Kidney (tissue), 14 donors: ENCODE data around the gene KANSL3. TPM values are rescaled to one million over a fixed set of nuclear protein-coding genes. Genes with fewer than 3 reads are reported as not detected.
"Not testable (repeated sequence)": the region's sequence is repeated elsewhere in the genome, so short reads cannot be mapped to it uniquely, and the experiment has no call there.

Source experiments
- DNase-seq, 5 donors: peaks; one replicate each; pipeline ENCODE4 v3.0.0-alpha.2; 2013 to 2020
- FAIRE-seq: peaks from 2 replicates; lab custom pipeline; 2012; peaks lifted over from hg19 to GRCh38; lab: Jason Lieb, UNC
- H3K27ac ChIP-seq, 2 donors: one replicate each; pipeline ENCODE4 v1.7.0; 2013; ENCODE audit warnings: low read depth in 2 of 2, low read length in 2 of 2, inconsistent platforms in 1 of 2
- H3K27me3 ChIP-seq: one replicate; pipeline ENCODE4 v1.7.1; 2013; ENCODE audit warnings: low read length, inconsistent platforms; ENCODE audit not compliant: control insufficient read depth, insufficient read depth
- H3K36me3 ChIP-seq, 3 donors: one replicate each; pipeline versions ENCODE4 v1.7.0 to v1.7.1; 2013; ENCODE audit warnings: low read length in 3 of 3, control low read depth in 1 of 3, inconsistent platforms in 1 of 3; ENCODE audit not compliant: insufficient read depth in 3 of 3, control insufficient read depth in 2 of 3
- H3K4me1 ChIP-seq, 3 donors: one replicate each; pipeline versions ENCODE4 v1.7.0 to v1.7.1; 2013; ENCODE audit warnings: low read length in 3 of 3, inconsistent platforms in 1 of 3, low read depth in 1 of 3; ENCODE audit not compliant: control insufficient read depth in 2 of 3, insufficient read depth in 2 of 3
- H3K4me3 ChIP-seq, 3 donors: one replicate each; pipeline versions ENCODE4 v1.7.0 to v1.8.1; 2013; ENCODE audit warnings: low read length in 3 of 3, control low read depth in 1 of 3, inconsistent platforms in 1 of 3
- H3K9ac ChIP-seq, 3 donors: one replicate each; pipeline versions ENCODE4 v1.7.0 to v1.7.1; 2013; ENCODE audit warnings: low read length in 3 of 3, control low read depth in 1 of 3, inconsistent platforms in 1 of 3
- H3K9me3 ChIP-seq, 3 donors: one replicate each; pipeline versions ENCODE4 v1.7.0 to v1.7.1; 2013; ENCODE audit warnings: low read length in 3 of 3, control low read depth in 1 of 3, inconsistent platforms in 1 of 3; ENCODE audit not compliant: control insufficient read depth in 2 of 3, insufficient read depth in 1 of 3
- intact Hi-C: fragments of 100-400 bp; cut with DNase I; formaldehyde crosslinking; loops from one replicate; pipeline ENCODE4 v1.11.1; 2022
- polyA plus RNA-seq: library from polyadenylated mRNA; stranded (reverse); fragments of 350-450 nt; fragmentation: Illumina TruSeq; extraction: RNeasy Lipid Tissue Mini Kit (QIAGEN cat#74804); gene quantifications from one replicate; pipeline ENCODE4 v1.2.3, GENCODE V29; 2014; ENCODE audit warnings: low read depth, low replicate concordance; ENCODE audit not compliant: insufficient read depth
- total RNA-seq: library from RNA; stranded (reverse); fragmentation: NEBNext Ultra II Directional; extraction: Animal tissue kit (Norgen Biotek cat#: 25700); gene quantifications from one replicate; pipeline ENCODE4 v1.2.1, GENCODE V29; 2021
- TF ChIP-seq, protein P1 (sequence below): IDR thresholded peaks from 3 replicates; pipeline ENCODE4 v1.5.1; 2012; ENCODE audit warnings: mild to moderate bottlenecking, moderate library complexity, borderline replicate concordance; ENCODE audit not compliant: insufficient read depth; ENCODE audit errors: extremely low read depth
- donor health status: control.
- donor health status: control.
- donor health status: control.
- donor health status: control.
- donor health status: control.
- donor health status: DM: yes; HTN: yes; CAD: no.
- donor health status: Normal renal cell carcinoma (clear cell type).

Gene KANSL3
- total and polyA plus RNA-seq, 2 donors from 2014 or later, result 17.5 to 48.8 TPM

DNA sequence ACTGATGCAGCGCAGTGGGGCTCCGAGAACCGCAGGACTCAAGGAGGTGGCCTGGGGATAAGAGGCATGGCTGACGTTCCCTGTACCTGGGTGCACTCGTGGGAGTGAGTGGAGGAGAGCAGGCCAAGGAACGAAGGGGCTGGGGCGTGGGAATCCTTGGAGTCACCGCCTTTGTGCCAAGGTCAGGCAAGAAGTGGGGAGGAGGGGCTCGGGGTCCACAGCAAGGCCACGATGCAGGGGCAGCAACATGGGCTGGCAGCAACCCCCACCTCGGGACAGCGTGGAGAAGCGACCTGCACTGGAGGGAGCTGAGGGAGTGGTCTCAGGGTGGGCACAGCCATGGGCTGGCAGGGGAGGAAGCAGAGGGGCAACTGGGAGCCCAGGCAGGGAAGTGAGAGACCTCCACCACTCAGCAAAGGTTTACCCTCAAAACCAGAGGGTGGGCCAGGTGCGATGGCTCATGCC, 82.9 kb downstream of the KANSL3 start:
- DNase-seq, result peak in 1 of 5 donors; percentile 73
- no peak for FAIRE-seq
- no peak overlapping the region for H3K4me3 ChIP-seq
- no peaks in the 10 kb centered on the region for H3K36me3 ChIP-seq
- intact Hi-C loops, result no loop called here
- no peaks in the 10 kb centered on the region for H3K27me3 ChIP-seq
- TF ChIP-seq, protein P1, sequence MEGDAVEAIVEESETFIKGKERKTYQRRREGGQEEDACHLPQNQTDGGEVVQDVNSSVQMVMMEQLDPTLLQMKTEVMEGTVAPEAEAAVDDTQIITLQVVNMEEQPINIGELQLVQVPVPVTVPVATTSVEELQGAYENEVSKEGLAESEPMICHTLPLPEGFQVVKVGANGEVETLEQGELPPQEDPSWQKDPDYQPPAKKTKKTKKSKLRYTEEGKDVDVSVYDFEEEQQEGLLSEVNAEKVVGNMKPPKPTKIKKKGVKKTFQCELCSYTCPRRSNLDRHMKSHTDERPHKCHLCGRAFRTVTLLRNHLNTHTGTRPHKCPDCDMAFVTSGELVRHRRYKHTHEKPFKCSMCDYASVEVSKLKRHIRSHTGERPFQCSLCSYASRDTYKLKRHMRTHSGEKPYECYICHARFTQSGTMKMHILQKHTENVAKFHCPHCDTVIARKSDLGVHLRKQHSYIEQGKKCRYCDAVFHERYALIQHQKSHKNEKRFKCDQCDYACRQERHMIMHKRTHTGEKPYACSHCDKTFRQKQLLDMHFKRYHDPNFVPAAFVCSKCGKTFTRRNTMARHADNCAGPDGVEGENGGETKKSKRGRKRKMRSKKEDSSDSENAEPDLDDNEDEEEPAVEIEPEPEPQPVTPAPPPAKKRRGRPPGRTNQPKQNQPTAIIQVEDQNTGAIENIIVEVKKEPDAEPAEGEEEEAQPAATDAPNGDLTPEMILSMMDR, result no peak
- peaks cover 0 to 2% (median 0%) of the 10 kb centered on the region in 3 donors for H3K9me3 ChIP-seq
- no peak overlapping the region for H3K9ac ChIP-seq
- no peak overlapping the region for H3K27ac ChIP-seq
- H3K4me1 ChIP-seq, result peaks cover 0 to 4% (median 4%) of the 10 kb centered on the region in 3 donors

DNA sequence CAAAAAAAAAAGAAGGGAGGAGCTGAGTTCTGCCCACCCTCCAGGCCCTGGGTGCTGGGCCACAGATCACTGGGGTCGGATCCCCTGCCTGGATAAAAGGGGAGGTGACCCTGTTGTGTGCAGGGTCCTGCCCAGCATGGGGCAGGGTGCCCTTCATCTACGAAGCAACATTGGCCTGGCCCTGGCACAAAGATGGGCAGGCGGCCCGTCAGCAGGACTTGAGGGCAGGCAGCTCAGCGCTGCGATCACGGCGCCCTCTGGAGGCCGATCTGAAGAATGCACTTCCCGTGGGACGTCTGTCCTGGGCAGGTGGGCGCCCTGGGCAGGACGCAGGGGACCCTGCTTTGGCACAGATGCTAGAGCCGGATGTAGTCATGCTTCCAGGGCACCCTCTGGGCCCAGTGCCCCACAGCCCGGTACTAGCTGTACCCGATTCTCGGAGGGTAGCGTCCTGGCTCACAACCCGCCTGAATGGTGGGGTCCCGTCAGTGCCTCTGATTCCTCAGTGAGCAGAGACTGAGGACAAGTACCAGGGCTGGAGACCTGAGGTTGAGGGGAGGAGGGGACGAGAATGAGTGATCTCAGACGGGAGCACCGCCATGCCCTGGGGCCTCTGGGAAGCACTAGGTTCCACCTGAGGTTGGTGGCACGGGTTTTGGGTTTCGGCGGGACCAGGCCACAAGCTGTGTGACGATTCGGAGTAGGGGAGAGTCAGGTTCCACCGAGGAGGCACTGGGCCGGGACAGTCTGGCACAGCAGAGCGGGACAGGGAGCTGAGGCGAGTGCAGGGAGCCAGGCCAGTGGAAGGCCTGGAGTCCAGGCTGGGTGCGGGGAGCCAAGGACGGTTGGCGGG, 83.6 kb downstream of the KANSL3 start:
- Histone ChIP-seq H3K27me3 (no peaks in the 10 kb centered on the region), H3K4me3 (peak overlapping the region in 1 of 3 donors; percentile 32), H3K36me3 (no peaks in the 10 kb centered on the region), H3K27ac (no peak overlapping the region), H3K4me1 (peaks cover 0 to 4% (median 4%) of the 10 kb centered on the region in 3 donors), H3K9me3 (peaks cover 0 to 2% (median 0%) of the 10 kb centered on the region in 3 donors), H3K9ac (no peak overlapping the region)
- FAIRE-seq, result no peak
- peak; percentile 70 to 88 (median 75) for DNase-seq
- intact Hi-C loops, result no loop called here
- TF ChIP-seq, protein P1, result peak; percentile 85

- H3K36me3 ChIP-seq, H3K9ac ChIP-seq, H3K4me3 ChIP-seq, DNase-seq, FAIRE-seq, intact Hi-C loops, H3K9me3 ChIP-seq, H3K4me1 ChIP-seq, H3K27me3 ChIP-seq, H3K27ac ChIP-seq: not testable (repeated sequence)
Measured at GRCh38 chr2:96553957-96554292, 84.2 kb downstream of the KANSL3 start.

GRCh38 chr2:96553176-96553956, 84.7 kb downstream of the KANSL3 start:
- no peak for FAIRE-seq
- Histone ChIP-seq H3K9me3 (peaks cover 0 to 2% (median 0%) of the 10 kb centered on the region in 3 donors), H3K36me3 (no peaks in the 10 kb centered on the region), H3K9ac (no peak overlapping the region), H3K4me1 (peaks cover 0 to 4% (median 4%) of the 10 kb centered on the region in 3 donors), H3K27ac (no peak overlapping the region), H3K27me3 (no peaks in the 10 kb centered on the region), H3K4me3 (no peak overlapping the region)
- intact Hi-C loops, result no loop called here
- DNase-seq, result peak in 1 of 5 donors; percentile 75
- TF ChIP-seq, protein P1, result no peak
